Hematopoietic multipotent progenitor cell treated with erythropoietin and hydrocortisone succinate and interleukin-3 and kit ligand, for 15 days (in vitro differentiated cells): ENCODE measurements around the gene SOX6.

Source experiments
- DNase-seq: peaks from one replicate; pipeline ENCODE4 v3.0.0-alpha.2; 2015; ENCODE audit warnings: low spot score

SOX6 gene

GRCh38 chr11:16317712-16318111 is 38.6 kb downstream of the SOX6 start:
- DNase-seq: no peak

DNA sequence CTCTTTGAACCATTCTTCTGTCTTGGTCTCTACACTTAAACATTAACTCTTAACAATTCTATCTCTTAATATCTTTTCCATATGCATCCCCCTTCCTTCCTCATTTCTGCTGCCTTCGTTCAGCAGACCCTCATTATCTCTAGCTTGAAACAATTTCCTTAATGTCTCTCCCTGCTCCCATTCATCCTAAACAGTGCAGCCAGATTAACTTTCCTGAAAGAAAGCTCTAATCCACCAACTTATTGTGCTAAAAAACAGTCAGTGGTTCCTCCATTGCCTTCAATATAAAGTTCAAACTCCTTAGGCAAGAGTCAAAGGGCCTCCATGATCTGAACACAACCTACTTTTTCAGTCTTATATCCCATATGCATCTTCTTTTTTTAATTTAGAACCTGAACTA is 42.5 kb downstream of the SOX6 start:
- DNase-seq: no peak

- DNase-seq: no peak
Observed at GRCh38 chr11:16312233-16312765, 44.0 kb downstream of the SOX6 start.

DNA sequence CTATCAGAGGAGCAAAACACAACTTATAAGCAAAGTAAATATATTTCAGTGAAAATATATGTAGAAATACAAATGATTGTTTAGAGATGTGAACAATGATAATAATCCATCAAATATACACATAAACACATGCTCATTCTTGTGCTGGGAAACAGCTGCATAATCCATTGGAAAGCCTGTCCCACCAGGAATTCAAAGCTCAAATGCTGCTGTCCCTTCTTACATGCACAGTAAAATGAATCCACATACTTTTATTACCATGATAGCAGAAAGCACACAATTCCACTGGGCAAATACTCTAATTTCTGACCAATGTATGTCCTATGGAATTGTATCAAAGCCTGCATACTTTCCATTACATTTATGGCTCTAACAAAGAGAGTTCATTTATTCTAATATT is 44.5 kb downstream of the SOX6 start:
- no peak for DNase-seq

- no peak for DNase-seq
Observed at GRCh38 chr11:16310943-16311342, 45.4 kb downstream of the SOX6 start.

DNA sequence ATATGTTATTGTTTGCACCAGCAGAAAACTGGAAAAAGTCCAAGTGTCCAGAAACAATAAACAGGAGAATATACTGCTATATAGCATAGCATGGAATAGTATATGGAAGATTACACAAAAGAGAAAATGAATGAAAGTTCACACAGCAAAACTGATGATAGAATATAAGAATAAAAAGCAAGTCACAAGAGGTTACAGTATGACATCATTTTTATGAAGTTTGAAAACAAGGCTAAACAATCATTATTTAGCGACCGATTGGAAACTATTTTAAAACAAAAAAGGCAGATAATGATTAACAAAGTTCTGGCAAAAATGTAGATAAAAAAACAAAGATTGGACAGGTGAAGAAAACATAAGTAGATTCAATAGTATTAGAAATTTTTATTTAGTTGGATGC is 47.1 kb downstream of the SOX6 start:
- no peak for DNase-seq

- no peak for DNase-seq
Observed at GRCh38 chr11:16301462-16301861, 54.9 kb downstream of the SOX6 start.

DNA sequence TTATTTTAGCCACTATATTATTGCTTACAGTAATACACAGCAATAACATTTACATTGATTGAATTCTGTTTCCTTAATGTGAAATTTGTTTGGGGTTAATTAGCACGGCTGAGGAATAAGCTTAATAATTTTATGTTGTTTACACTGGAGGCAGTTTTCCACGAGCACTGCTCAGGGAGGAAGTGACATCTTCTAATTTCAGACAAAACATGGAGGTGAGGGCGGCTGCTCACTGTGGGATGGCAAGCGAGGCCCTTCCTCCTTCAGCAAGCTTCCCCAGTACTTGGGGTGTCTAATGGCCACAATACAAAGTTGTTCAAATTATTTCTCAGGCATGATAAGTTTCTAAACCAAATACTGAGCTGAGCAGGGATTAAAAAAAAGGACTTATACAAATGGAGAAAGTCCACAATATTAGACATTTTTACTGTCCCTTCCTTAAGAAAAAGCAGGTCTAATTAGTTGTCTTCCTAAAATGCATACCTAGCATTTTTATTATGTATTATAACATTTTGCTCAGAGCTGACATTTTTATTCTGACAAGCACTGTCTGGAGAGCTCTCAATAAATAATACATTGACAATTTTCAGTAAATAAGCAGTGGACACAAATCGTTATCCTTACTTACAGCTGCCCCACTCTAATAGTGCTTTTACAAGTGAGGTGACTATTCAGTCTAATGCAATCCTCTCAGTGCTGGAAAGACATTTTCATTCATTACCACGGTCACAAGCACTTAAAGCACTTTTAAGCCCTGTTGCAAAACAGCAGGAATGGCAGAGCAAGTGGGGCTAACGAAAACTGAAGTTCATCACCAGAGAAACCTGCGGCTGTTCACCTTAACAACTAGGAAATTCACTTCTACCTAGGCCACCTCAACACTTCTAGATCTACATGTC is 56.2 kb downstream of the SOX6 start:
- no peak for DNase-seq

DNA sequence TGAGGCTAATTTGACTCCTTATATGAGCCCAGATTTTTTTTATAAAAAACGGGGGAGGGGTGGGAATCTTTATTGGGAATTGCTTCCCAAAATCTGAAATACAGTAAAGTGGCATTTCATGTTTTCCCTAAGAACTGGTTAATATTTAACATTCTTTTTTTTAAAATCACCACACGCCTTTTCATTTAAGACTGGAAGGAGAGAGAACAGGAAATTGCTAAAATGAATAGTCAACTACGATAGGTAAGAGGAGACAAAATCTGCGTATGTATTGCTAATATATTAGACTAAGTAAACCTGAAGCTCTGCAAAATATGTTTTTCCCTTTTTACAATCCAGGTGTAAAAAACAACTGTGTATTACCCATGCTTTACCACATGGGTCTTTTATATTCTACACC is 57.0 kb downstream of the SOX6 start:
- no peak for DNase-seq

GRCh38 chr11:16297332-16297731 is 59.0 kb downstream of the SOX6 start:
- peak; percentile 68 for DNase-seq

DNA sequence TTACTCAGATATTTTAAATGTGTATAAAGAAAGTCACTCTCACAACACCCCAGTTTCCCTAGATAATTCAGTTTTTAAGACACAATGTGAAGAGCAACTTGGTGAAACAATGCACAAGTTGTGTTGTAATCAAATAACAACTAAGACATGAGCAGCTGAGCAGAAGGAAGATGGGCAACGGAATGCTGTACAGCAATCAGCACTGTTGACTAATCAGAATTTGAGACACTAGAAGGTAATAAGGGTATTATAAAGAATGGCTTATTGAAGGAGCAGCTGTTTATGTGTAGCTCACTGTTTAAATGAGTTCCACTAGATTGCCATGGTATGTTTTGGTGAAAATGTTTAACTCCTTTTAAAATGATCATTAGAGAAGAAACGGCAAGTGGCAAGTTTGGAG is 60.1 kb downstream of the SOX6 start:
- no peak for DNase-seq

DNA sequence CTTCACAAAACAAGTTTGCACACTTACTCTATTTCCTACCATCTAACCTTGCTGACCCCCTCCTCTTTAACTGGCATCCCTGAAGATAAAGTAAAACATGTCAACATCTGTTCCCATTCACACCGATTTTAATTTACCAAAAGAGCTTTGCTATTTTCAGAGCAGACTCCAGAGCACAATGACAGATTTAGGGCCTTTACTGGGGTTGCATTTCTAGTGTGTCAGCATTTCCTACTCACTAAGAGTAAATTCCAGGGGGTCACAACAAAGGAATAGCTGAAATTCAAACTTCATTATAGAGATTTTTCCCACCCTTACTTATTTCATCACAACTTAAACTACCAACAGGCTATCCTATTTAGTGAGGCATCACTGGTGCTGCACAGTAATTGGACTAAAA is 60.8 kb downstream of the SOX6 start:
- DNase-seq: no peak

- no peak for DNase-seq
Observed at GRCh38 chr11:16293204-16293681, 63.1 kb downstream of the SOX6 start.

- no peak for DNase-seq
Observed at GRCh38 chr11:16292167-16292859, 64.0 kb downstream of the SOX6 start.

GRCh38 chr11:16291729-16292128 is 64.6 kb downstream of the SOX6 start:
- no peak for DNase-seq

GRCh38 chr11:16289541-16289940 is 66.8 kb downstream of the SOX6 start:
- DNase-seq: no peak

DNA sequence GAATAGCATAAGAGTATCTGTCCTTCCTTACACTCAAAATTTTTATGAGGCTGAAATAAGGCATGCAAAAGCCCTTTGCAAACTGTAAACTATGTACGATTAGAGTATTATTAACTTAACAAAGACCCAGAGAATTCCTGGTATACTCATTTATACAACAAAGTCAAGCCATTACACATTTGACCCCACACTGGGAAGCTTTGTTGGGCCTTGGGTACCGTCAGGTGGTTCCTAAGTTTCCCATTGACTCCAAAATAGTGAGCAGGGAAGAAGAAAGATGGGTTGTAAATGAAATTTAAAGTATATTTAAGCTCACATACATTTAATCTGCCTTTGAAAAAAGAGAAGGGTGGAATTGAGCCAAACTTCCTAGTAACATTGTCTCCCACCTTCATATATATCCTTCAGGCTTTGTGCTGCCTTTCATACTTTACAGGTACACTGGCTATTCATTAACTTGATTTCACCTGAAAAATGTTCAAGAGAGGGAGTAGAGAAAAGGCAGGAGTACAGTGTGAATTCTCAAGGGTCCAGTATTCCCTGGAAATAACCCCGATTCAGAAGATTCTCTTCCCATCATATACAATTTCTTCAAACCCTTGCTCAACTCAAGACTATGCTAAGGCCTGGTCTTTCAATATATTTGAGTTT is 68.6 kb downstream of the SOX6 start:
- DNase-seq: no peak

DNA sequence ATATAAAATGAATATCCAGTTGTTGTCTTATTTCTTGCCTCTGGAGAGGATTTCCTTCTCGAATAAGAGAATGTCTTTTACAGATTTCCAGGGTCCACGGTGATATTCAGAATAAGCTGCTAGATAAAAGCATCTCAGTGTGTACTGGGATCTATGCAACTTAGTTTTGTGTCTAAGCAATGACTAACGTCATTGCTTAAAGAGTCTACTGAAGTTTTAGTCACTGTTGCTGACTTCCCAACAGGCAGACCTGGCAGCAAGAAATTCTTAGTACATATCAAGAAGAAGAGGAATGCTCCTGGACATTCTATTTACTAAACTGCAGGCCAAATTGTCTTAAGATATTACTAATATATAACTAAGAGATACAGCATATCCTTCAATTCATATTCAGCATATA is 70.3 kb downstream of the SOX6 start:
- DNase-seq: no peak

DNA sequence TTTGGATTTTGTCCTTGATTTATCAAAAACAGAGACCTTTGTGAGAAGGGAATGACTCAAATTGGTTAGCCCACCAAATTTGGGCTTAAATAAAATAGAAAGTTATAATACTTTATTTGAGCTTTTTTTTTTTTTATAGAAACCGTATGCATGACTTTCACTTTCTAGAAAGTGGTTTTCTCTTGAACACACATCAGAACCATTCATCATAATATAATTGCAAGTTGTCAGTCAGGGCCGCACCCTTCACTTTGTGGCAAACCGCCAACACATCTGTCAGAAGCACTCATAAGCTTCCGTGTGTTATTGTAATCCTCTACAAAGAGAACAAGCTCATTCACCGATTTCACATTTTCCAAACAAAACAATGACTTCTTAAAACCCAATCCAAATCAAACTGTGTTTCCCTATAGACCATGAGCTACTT is 76.1 kb downstream of the SOX6 start:
- peak; percentile 81 for DNase-seq

- DNase-seq: no peak
Observed at GRCh38 chr11:16279524-16279923, 76.8 kb downstream of the SOX6 start.

DNA sequence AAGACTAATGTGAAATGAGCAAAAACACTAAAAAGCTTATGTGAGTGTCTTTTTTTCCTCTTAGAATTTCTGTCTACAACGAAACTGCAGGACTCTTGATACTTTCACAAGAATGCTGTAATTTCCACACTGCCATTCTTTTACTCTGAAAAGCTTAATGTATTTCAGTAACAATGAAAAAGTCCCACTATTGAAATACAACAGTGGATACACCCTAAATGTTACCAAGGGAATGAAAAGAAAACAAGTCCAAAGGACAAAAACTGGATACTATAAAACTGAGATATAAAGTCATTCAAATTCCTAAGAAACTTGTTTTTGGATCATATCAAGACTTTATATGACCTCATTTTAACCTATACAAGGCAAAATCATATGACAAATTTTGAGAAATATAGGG is 77.4 kb downstream of the SOX6 start:
- DNase-seq: no peak

DNA sequence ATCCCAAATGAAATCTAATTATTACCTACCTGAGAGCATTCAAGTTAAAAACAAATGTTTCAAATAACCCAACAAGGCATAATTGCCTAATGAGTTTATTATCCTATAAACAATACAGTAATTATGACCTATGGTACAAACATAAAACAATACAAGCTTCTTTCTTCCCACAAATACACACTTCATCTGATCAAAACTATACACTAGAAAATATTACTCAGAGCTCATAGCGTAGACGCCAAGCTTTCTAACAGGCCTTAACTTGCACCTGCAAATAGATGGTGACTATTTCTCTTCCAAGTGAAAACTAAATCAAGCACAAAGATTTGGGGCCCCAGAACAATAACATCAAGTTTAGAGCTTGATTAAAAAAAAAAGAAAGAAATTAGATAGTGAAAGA is 78.1 kb downstream of the SOX6 start:
- no peak for DNase-seq

GRCh38 chr11:16276251-16276650 is 80.1 kb downstream of the SOX6 start:
- DNase-seq: no peak
